LNCaP clone FGC (cell line): ENCODE results near the gene KRTAP20-1.

Source experiments
- DNase-seq: peaks from one replicate; pipeline ENCODE4 v3.0.0-alpha.2; 2011; ENCODE audit warnings: low read depth
- H3K4me3 ChIP-seq: 2 replicates; pipeline ENCODE4 v1.5.1; 2011; ENCODE audit warnings: mild to moderate bottlenecking, low read depth, low read length, control low read depth
- TF ChIP-seq, protein P1 (sequence below): IDR thresholded peaks from 2 replicates; pipeline ENCODE4 v1.5.1; 2012; ENCODE audit warnings: mild to moderate bottlenecking; ENCODE audit not compliant: control insufficient read depth, insufficient read depth; ENCODE audit errors: extremely low read depth

Gene KRTAP20-1, protein sequence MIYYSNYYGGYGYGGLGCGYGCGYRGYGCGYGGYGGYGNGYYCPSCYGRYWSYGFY

DNA sequence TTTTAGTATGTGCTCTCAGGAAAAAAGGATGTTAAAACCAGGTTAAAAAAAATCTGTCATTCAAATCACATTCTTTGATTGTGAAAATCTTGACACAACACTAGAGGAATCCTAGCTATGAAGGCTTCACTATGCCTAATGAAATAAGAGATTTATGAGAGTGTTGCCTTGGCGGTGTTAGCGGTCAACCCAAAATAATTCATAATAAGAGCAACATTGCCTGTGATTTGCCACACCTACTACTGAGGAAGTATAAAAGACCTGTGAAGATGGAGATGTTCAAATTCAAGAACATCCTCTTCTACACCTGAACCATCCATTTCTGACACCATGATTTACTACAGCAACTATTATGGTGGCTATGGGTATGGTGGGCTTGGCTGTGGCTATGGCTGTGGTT, at the start of gene KRTAP20-1:
Gene KRTAP20-1, plus strand, starts transcription at position 301 of the 400 bp plus-strand sequence. Its CDS starts 30 bp downstream, at position 331.
- no peak within 1 kb of the TSS for H3K4me3 ChIP-seq
- no peak for DNase-seq
- TF ChIP-seq, protein P1, sequence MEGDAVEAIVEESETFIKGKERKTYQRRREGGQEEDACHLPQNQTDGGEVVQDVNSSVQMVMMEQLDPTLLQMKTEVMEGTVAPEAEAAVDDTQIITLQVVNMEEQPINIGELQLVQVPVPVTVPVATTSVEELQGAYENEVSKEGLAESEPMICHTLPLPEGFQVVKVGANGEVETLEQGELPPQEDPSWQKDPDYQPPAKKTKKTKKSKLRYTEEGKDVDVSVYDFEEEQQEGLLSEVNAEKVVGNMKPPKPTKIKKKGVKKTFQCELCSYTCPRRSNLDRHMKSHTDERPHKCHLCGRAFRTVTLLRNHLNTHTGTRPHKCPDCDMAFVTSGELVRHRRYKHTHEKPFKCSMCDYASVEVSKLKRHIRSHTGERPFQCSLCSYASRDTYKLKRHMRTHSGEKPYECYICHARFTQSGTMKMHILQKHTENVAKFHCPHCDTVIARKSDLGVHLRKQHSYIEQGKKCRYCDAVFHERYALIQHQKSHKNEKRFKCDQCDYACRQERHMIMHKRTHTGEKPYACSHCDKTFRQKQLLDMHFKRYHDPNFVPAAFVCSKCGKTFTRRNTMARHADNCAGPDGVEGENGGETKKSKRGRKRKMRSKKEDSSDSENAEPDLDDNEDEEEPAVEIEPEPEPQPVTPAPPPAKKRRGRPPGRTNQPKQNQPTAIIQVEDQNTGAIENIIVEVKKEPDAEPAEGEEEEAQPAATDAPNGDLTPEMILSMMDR = no peak

DNA sequence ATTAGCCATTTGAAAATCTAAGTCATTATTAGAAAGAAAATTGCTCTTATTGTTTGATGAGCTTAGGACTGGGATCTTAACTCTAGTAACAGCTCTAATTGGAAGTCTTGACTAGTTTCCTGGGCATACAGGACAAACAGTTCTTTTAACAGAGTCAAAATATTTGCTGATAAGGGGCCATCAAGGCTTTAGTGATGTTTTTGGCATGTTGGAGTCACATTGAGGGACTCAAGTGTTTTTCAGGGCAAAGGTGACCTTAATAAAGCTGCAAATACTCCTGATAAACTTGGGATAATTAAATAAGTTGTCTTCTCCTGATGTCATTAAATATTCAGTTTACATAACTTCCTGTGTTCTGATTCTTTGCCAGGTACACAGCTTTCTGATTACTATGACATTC, 48.6 kb upstream of the KRTAP20-1 start:
- DNase-seq = peak; percentile 52
- TF ChIP-seq, protein P1 = no peak
- no peak overlapping the region for H3K4me3 ChIP-seq

DNA sequence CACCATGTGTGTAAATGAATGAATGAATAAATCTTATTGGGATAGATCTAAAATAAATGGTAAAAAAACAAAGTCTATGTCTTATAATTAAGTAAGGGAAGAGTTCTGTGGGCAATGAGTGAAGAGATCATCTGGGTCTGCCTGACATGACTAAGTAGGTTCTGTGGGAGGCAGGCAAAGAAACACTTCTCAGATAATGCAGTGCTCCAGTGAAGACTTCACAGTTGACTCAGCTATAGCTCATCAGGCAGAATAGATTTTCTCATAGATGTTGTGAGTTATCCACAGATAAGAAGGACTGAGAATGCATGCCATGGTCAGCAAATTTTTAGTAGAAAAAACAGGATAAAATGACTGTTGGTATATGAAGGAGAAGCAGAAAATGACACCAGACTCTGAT, 38.5 kb upstream of the KRTAP20-1 start:
- DNase-seq = no peak
- TF ChIP-seq, protein P1 = no peak
- no peak overlapping the region for H3K4me3 ChIP-seq

DNA sequence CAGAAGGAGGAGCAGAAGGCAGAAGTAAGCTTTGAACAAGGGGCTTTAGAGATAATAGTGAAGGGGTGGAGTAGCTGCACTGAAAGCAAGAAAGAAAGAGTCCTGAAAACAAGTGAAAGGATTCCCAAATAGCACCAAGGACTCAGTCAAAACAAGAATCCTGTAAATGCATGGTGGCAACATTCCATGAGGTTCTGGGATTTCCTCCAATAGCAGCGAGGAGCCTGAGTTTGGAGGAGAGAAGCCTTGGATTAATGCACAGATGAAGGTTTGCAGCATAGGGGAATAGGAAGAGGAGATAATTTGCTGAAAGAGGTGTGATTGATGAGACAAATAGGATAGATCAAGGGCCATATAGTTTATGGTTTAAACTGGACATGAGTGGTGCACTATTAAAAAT, 36.9 kb upstream of the KRTAP20-1 start:
- no peak overlapping the region for H3K4me3 ChIP-seq
- TF ChIP-seq, protein P1 = no peak
- DNase-seq = no peak

DNA sequence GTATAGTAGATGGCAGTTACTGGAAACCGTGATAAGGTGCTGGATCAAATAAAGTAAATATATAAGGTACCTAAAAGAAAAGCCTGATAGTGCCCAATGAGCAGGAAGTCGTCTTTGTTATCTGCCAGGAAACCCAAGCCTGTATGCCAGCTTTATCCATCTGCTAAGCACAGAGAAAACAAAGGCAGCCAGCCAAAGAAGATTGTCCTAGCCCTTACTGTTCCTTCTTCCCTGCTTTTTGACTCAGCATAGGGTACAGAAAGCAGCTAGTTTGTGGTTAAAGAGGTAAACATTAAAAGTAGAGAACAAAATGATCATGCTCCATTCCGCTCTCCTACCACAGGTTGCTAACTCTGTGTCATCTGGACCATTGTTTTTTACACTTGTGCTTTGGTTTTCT, 36.1 kb upstream of the KRTAP20-1 start:
- peak; percentile 96 for DNase-seq
- TF ChIP-seq, protein P1 = no peak
- no peak overlapping the region for H3K4me3 ChIP-seq

DNA sequence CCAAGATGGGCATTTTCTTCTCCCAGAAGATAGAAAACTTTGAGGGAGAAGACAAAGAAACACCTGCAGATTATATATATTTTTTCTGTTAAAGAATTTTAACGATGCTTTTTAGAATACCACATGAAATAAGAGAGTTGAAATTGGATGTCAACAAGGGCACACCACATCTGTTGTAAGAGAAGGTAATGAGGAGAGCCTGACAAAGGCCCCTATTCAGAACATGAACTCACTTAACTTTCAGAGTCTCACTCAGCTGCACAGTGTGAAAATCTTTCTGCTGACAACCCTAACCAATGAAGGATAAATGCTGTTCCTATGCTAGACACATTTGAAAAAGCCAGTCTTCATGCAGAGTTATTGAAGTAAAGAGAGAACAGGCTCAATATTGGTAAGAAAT, 33.4 kb upstream of the KRTAP20-1 start:
- TF ChIP-seq, protein P1 = no peak
- H3K4me3 ChIP-seq = no peak overlapping the region
- no peak for DNase-seq

DNA sequence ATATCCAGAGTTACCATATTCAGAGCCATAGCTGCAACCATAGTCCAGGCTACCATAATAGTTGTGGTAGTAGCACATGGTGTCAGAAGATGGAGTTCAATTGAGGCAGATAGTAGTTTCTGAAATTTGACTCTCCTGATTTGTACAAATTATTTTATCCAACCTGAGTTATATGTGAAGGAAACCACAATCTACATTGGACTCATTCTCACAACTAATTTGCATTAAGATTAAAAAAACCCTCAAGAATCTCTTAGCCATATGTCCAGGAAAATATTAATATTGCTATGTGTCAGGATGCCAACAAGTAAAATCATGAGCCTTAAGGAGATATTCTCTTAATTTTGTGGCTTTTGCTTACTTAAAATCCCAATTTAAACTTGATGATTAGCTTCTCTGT, 25.9 kb upstream of the KRTAP20-1 start, which contains the start of gene KRTAP22-2:
Gene KRTAP22-2, minus strand, starts transcription at position 101 of the 400 bp plus-strand sequence.
- H3K4me3 ChIP-seq = no peak within 1 kb of the TSS
- no peak for DNase-seq
- TF ChIP-seq, protein P1 = no peak
